ENCODE measurements around the gene MRAS. TPM values are rescaled to one million over a fixed set of nuclear protein-coding genes. Genes with fewer than 3 reads are reported as not detected.

The MRAS gene
- total RNA-seq, 2 experiments from 2014 or later, result not detected

DNA sequence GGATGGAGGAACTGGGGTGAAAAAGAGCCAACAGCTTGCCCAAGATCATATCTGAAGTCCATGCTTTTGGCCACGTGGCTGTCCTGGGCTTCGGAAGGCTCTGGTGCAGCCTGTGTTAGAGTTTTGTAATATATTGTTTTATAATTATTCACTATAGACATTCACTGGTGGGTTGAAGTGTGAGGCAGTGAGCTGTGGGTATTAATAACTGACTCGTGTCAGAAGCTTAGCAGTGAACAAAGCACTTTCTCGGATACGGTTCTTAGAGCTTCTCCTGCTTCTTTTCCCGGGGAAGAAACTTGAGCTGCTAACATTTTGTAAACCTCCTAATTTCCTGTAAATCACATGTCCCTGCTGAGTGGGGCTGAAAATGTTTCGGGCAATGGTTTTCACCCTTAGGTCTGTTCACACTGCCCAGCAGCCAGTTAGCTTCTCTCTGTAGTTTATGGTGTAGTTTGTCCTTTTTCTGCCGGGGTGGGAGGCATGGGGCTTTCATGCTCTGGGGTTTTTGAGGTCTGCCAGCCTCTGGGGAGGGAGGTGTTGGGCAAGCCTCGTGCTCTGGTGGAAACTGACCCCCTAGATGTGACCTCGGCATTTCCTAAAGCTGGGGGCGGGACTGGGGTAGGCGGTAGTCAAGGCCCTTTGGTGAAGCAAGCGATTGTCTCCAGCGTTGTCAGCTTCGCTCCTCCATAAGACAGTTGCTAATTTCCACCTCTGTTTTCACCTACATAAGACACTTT lies 1.7 kb downstream of the MRAS start:
- Mint-ChIP-seq H3K4me3 (no peak overlapping the region), H3K9me3 (no peaks in the 10 kb centered on the region), H3K36me3 (ENCODE audit: low read depth) (peaks cover 1% of the 10 kb centered on the region), H3K27ac (no peak overlapping the region), H3K4me1 (peaks cover 7% of the 10 kb centered on the region), H3K27me3 (peaks cover 45% of the 10 kb centered on the region)
- ChIA-PET POLR2A (interaction anchor here (0.6 kb wide), 1 partner anchor 112 kb away, joined by 3 read pairs; no protein-coding TSS in a partner anchor), CTCF (interaction anchor here (0.9 to 1.1 kb wide), 3 partner anchors 8 to 18 kb away, joined by 3 read pairs; no protein-coding TSS in a partner anchor)
- DNase-seq, result no peak

DNA sequence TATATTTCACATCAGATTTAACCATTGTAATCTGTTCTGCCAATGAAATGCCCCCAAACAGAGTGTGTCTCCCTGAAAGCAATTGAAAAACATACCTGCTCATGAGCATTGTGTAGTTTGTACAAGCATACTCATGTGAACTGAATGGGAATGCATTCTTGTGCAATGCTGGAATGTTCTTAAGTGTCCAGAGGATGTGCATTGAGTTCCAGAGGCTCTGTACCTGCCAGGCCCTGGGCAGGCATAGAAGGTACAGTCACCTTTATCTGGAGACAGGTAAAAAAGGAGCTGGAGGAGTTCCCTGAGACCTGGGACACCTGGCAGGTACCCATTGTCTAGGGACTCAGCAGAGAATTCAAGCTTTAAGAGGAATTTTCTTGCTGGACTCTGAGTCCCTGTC lies 2.8 kb downstream of the MRAS start:
- H3K27ac Mint-ChIP-seq, result no peak overlapping the region
- POLR2A ChIA-PET, result no interaction called here
- CTCF ChIA-PET, result interaction anchor here (1.1 kb wide), 1 partner anchor 15 kb away, joined by 3 read pairs; no protein-coding TSS in a partner anchor

GRCh38 chr3:138351916-138352550 lies 3.7 kb downstream of the MRAS start:
- peaks cover 7% of the 10 kb centered on the region for H3K4me1 Mint-ChIP-seq
- H3K27ac Mint-ChIP-seq, result no peak overlapping the region
- no peaks in the 10 kb centered on the region for H3K9me3 Mint-ChIP-seq
- peaks cover 33% of the 10 kb centered on the region for H3K27me3 Mint-ChIP-seq
- no peak overlapping the region for H3K4me3 Mint-ChIP-seq
- peaks cover 1% of the 10 kb centered on the region for H3K36me3 Mint-ChIP-seq (ENCODE audit: low read depth)
- CTCF ChIA-PET, result interaction anchor here (0.7 kb wide), 1 partner anchor 14 kb away, joined by 3 read pairs; no protein-coding TSS in a partner anchor
- POLR2A ChIA-PET, result no interaction called here
- DNase-seq, result no peak

More for the DNA sequence above, 2.8 kb downstream of the MRAS start:
- no peak for DNase-seq
- H3K36me3 Mint-ChIP-seq (ENCODE audit: low read depth), result peaks cover 1% of the 10 kb centered on the region
- H3K4me3 Mint-ChIP-seq, result no peak overlapping the region
- H3K4me1 Mint-ChIP-seq, result peaks cover 7% of the 10 kb centered on the region
- H3K9me3 Mint-ChIP-seq, result no peaks in the 10 kb centered on the region
- peaks cover 42% of the 10 kb centered on the region for H3K27me3 Mint-ChIP-seq

- Mint-ChIP-seq H3K4me1 (no peaks in the 10 kb centered on the region), H3K27ac (no peak overlapping the region), H3K4me3 (no peak overlapping the region), H3K9me3 (no peaks in the 10 kb centered on the region), H3K36me3 (ENCODE audit: low read depth) (no peaks in the 10 kb centered on the region), H3K27me3 (peaks cover 20% of the 10 kb centered on the region)
- ChIA-PET POLR2A (no interaction called here), CTCF (interaction anchor here (0.5 kb wide), 1 partner anchor 196 kb away, joined by 4 read pairs; no protein-coding TSS in a partner anchor)
- no peak for DNase-seq
Observed at GRCh38 chr3:138354376-138354775, 6.0 kb downstream of the MRAS start.

DNA sequence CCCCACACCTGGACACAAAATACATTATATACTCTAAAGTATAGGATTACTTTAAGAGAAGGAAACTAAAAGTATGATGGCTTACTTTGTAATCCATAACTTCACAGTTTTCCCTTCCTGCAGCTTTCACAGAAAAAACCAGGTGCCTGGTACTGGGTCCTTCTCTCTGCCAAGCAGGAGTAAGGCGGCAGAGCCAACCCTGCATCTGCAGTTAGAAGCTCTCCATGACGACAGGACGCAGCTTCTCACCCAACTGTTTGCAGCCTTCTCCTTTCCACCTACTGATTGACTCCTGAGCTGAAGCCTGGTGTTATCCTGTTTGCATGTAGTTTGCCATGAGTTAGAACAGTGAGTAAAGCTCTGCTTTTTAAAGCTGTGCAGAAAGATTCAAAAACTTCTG lies 6.7 kb downstream of the MRAS start:
- Mint-ChIP-seq H3K9me3 (no peaks in the 10 kb centered on the region), H3K4me3 (no peak overlapping the region), H3K4me1 (no peaks in the 10 kb centered on the region), H3K27ac (no peak overlapping the region), H3K27me3 (peaks cover 14% of the 10 kb centered on the region), H3K36me3 (ENCODE audit: low read depth) (no peaks in the 10 kb centered on the region)
- ChIA-PET POLR2A (no interaction called here), CTCF (interaction anchor here (0.5 kb wide), 1 partner anchor 197 kb away, joined by 4 read pairs; no protein-coding TSS in a partner anchor)
- DNase-seq, result no peak

- CTCF ChIA-PET, result no interaction called here
- Mint-ChIP-seq H3K27me3 (peaks cover 6% of the 10 kb centered on the region), H3K4me1 (no peaks in the 10 kb centered on the region), H3K27ac (no peak overlapping the region), H3K9me3 (no peaks in the 10 kb centered on the region), H3K4me3 (no peak overlapping the region), H3K36me3 (ENCODE audit: low read depth) (no peaks in the 10 kb centered on the region)
- POLR2A ChIA-PET, result no interaction called here
- no peak for DNase-seq
Observed at GRCh38 chr3:138356730-138357405, 8.5 kb downstream of the MRAS start.

- H3K27ac Mint-ChIP-seq, result no peak overlapping the region
- H3K4me3 Mint-ChIP-seq, result no peak overlapping the region
- ChIA-PET POLR2A (no interaction called here), CTCF (interaction anchor here (0.6 kb wide), 1 partner anchor 145 kb away, joined by 3 read pairs; no protein-coding TSS in a partner anchor)
- no peaks in the 10 kb centered on the region for H3K36me3 Mint-ChIP-seq (ENCODE audit: low read depth)
- no peaks in the 10 kb centered on the region for H3K4me1 Mint-ChIP-seq
- H3K27me3 Mint-ChIP-seq, result no peaks in the 10 kb centered on the region
- no peaks in the 10 kb centered on the region for H3K9me3 Mint-ChIP-seq
- DNase-seq, result no peak
Observed at GRCh38 chr3:138359148-138359918, 11.0 kb downstream of the MRAS start.

- H3K27ac Mint-ChIP-seq, result no peak overlapping the region
- H3K27me3 Mint-ChIP-seq, result peaks cover 4% of the 10 kb centered on the region
- ChIA-PET CTCF (interaction anchor here (0.6 to 1.0 kb wide), 2 partner anchors 15 to 234 kb away, joined by 3 read pairs; partner anchors contain the start of gene CEP70), POLR2A (no interaction called here)
- no peaks in the 10 kb centered on the region for H3K4me1 Mint-ChIP-seq
- no peak overlapping the region for H3K4me3 Mint-ChIP-seq
- no peaks in the 10 kb centered on the region for H3K9me3 Mint-ChIP-seq
- DNase-seq, result no peak
- H3K36me3 Mint-ChIP-seq (ENCODE audit: low read depth), result no peaks in the 10 kb centered on the region
Observed at GRCh38 chr3:138359919-138360868, 11.8 kb downstream of the MRAS start.

- no peak overlapping the region for H3K27ac Mint-ChIP-seq
- no peak overlapping the region for H3K4me3 Mint-ChIP-seq
- ChIA-PET CTCF (interaction anchor here (0.6 to 1.0 kb wide), 2 partner anchors 16 to 233 kb away, joined by 3 read pairs; partner anchors contain the start of gene CEP70), POLR2A (no interaction called here)
- peaks cover 4% of the 10 kb centered on the region for H3K27me3 Mint-ChIP-seq
- H3K9me3 Mint-ChIP-seq, result no peaks in the 10 kb centered on the region
- no peaks in the 10 kb centered on the region for H3K4me1 Mint-ChIP-seq
- DNase-seq, result no peak
- no peaks in the 10 kb centered on the region for H3K36me3 Mint-ChIP-seq (ENCODE audit: low read depth)
Observed at GRCh38 chr3:138360869-138361525, 12.6 kb downstream of the MRAS start.

DNA sequence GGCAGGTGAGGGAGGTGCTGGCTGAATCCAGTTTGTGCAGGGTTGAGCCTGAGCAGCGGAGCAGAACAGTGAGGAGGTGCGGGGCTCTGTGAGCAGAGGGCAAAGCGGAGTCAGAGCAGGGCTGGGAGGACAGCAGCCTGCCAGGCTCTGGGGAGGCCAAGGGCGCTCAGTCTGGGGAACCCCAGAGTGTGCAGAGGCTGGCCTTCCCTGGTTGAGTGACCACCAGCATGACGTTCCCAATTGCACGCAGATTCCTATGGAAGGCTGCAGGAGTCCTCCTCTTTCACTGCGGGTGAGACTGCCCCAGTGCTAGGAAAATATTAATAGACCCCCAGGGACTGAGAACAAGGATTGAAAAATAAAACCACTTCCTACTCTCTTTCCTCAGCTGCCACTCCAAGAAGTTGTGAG lies 13.2 kb downstream of the MRAS start:
- Mint-ChIP-seq H3K27ac (no peak overlapping the region), H3K27me3 (peaks cover 4% of the 10 kb centered on the region), H3K9me3 (no peaks in the 10 kb centered on the region), H3K36me3 (ENCODE audit: low read depth) (no peaks in the 10 kb centered on the region), H3K4me1 (no peaks in the 10 kb centered on the region), H3K4me3 (no peak overlapping the region)
- ChIA-PET POLR2A (no interaction called here), CTCF (no interaction called here)
- DNase-seq, result no peak

DNA sequence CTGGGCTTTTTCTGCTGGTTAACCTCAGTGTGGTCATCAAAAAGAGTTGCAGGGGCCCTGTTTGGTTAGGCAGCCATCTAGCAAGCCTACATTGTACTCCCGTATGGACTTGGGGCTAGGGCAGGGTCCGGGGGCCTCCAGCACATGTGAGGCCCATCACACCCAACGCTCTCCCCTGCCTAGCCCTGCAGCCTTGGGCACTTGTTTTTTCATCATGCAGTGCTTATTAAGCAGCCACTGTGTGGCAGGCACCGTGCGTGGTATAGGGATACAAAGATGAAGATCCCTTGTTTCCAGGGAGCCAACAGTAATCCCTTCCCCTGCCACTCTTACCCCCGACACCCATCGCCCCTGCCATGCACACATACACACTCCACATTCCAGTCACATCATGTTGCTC lies 14.2 kb downstream of the MRAS start:
- Mint-ChIP-seq H3K27ac (no peak overlapping the region), H3K4me1 (no peaks in the 10 kb centered on the region), H3K9me3 (no peaks in the 10 kb centered on the region), H3K27me3 (peaks cover 4% of the 10 kb centered on the region), H3K4me3 (no peak overlapping the region), H3K36me3 (ENCODE audit: low read depth) (no peaks in the 10 kb centered on the region)
- no peak for DNase-seq
- POLR2A ChIA-PET, result no interaction called here
- CTCF ChIA-PET, result no interaction called here

Data from activated CD4-positive, alpha-beta T cell treated with anti-CD3 and anti-CD28 coated beads, Interleukin-2, amount 10 ng/mL, durations not matched to agents 7 days and 5 days (primary cell).